Lower leg skin (tissue), 4 donors: ENCODE data around the gene GDPD4. TPM values are rescaled to one million over a fixed set of nuclear protein-coding genes. Genes with fewer than 3 reads are reported as not detected.

ENCODE experiments used
- DNase-seq, 2 donors: peaks; one replicate each; pipeline ENCODE4 v3.0.0-alpha.2; 2019; ENCODE audit warnings: low spot score in 2 of 2
- H3K4me3 ChIP-seq: fragments of 200-600 bp; sonication (generic); 2 replicates; pipeline ENCODE4 v1.5.1; 2017; ENCODE audit warnings: mild to moderate bottlenecking, low read depth; ENCODE audit not compliant: poor library complexity, severe bottlenecking
- POLR2A ChIP-seq, 2 donors: fragments of 450-650 bp; IDR thresholded peaks; one replicate each; pipeline ENCODE4 v1.6.1; 2016 to 2017; ENCODE audit warnings: antibody characterized with exemption in 2 of 2, mild to moderate bottlenecking in 1 of 2, moderate library complexity in 1 of 2
- WGBS, 2 donors: methylation state at CpG; one replicate each; pipeline ENCODE4 v1.1.5; 2018; 5-methylcytosine and 5-hydroxymethylcytosine counted together
- intact Hi-C: fragments of 100-400 bp; cut with DNase I; formaldehyde crosslinking; loops from one replicate; pipeline ENCODE4 v1.15.0; 2023; ENCODE audit warnings: low total_unique reads
- total RNA-seq, 4 donors: library from RNA; depleted of rRNA; stranded (reverse); fragments of >200 nt; gene quantifications; one replicate each; pipeline ENCODE4 v1.1.0, GENCODE V29; 2016
- TF ChIP-seq, protein P1 (sequence below), 3 donors: fragments of 450-650 bp; IDR thresholded peaks; one replicate each; pipeline ENCODE4 v1.5.1; 2016; ENCODE audit warnings: antibody characterized with exemption in 3 of 3, mild to moderate bottlenecking in 3 of 3, moderate library complexity in 2 of 3

GDPD4 gene, protein sequence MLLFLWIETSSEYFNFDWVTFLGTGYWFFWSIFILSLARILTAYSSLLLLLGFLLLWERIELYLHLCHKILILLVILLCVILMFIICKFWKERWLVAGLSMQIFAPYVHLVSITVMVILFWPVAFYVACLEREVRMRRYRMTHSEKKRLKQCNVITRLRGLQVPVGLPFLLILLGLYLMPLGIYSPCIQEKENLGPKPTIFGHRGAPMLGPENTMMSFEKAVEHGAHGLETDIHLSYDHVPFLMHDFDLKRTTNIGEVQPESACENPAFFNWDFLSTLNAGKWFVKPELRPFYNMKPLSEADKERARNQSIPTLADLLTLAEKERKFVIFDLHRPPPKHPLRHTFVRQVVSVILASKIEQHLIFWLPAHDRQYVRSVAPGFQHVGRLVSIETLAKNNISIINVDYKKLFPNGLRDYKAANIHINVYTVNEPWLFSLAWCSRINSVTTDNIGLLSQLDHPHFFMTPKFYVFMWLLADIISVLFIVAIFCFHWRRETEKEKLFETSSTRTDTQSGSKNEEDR
- total RNA-seq: not detected

DNA sequence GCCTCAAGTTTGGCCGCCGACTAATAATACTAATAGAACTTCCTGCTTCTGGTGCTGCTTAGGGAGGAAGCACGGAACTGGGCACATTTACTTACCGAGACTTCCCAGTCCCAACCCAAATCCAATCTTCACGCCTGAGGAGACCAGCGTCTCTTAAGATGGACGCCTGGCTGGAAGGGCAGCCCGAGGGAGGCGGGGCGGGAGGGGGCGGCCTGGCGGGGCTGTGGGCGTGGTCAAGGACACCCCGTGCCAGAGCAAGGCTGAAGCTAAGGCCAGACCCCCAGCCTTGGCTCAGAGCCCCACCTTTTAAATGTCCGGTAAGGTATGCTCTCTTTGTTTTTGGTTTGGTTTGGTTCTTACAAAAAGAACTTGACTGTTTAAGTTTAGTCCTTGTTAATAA lies at the start of gene GDPD4:
Gene GDPD4 (minus strand): TSS at position 177 of the 400 bp plus-strand sequence. CDS start 16,549 bp downstream, outside the sequence.
- TF ChIP-seq, protein P1, sequence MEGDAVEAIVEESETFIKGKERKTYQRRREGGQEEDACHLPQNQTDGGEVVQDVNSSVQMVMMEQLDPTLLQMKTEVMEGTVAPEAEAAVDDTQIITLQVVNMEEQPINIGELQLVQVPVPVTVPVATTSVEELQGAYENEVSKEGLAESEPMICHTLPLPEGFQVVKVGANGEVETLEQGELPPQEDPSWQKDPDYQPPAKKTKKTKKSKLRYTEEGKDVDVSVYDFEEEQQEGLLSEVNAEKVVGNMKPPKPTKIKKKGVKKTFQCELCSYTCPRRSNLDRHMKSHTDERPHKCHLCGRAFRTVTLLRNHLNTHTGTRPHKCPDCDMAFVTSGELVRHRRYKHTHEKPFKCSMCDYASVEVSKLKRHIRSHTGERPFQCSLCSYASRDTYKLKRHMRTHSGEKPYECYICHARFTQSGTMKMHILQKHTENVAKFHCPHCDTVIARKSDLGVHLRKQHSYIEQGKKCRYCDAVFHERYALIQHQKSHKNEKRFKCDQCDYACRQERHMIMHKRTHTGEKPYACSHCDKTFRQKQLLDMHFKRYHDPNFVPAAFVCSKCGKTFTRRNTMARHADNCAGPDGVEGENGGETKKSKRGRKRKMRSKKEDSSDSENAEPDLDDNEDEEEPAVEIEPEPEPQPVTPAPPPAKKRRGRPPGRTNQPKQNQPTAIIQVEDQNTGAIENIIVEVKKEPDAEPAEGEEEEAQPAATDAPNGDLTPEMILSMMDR (IDR thresholded peaks at IDR 0.05): no peak
- TF ChIP-seq POLR2A (IDR thresholded peaks at IDR 0.05): no peak
- intact Hi-C loops: no loop called here
- DNase-seq: no peak
- no peak within 1 kb of the TSS for H3K4me3 ChIP-seq
- whole genome bisulfite sequencing, 2 donors: 89 to 94% methylated on average over 15 of the region's 15 CpGs

DNA sequence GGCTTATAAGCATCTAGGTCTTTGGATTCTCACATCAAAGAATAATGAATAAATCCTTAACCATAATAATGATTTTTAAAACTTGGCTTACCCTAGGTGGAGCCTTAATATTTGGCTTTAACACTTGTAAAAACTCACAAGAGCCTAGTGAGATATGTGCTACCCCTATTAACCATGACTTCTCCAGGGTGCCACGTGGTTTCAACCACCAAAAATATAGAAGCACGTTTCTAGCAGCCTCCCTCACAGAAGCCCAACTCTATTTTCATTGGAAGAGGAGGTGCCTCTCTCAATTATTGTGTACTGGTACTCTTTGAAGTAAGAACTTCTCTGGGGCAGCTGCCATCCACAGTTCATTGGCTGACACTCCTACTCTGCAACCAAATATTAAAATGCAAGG lies 46.5 kb upstream of the GDPD4 start:
- TF ChIP-seq, protein P1 (IDR thresholded peaks at IDR 0.05): no peak
- TF ChIP-seq POLR2A (IDR thresholded peaks at IDR 0.05): no peak
- H3K4me3 ChIP-seq: no peak overlapping the region
- DNase-seq: no peak
- WGBS, 2 donors: 80 to 86% methylated on average over 2 of the region's 2 CpGs
- intact Hi-C loops: no loop called here

GRCh38 chr11:77346906-77347603 lies 45.6 kb upstream of the GDPD4 start:
- no peak for DNase-seq
- H3K4me3 ChIP-seq: no peak overlapping the region
- 92 to 94% methylated on average over 2 of the region's 2 CpGs for WGBS, 2 donors
- TF ChIP-seq, protein P1 (IDR thresholded peaks at IDR 0.05): no peak
- no peak for TF ChIP-seq POLR2A (IDR thresholded peaks at IDR 0.05)
- intact Hi-C loops: no loop called here

- intact Hi-C loops: no loop called here
- 76 to 84% methylated on average over 3 of the region's 3 CpGs for WGBS, 2 donors
- no peak for DNase-seq
- no peak overlapping the region for H3K4me3 ChIP-seq
- no peak for TF ChIP-seq POLR2A (IDR thresholded peaks at IDR 0.05)
- TF ChIP-seq, protein P1 (IDR thresholded peaks at IDR 0.05): no peak
These were observed 44.1 kb upstream of the GDPD4 start for GRCh38 chr11:77345621-77346020.

DNA sequence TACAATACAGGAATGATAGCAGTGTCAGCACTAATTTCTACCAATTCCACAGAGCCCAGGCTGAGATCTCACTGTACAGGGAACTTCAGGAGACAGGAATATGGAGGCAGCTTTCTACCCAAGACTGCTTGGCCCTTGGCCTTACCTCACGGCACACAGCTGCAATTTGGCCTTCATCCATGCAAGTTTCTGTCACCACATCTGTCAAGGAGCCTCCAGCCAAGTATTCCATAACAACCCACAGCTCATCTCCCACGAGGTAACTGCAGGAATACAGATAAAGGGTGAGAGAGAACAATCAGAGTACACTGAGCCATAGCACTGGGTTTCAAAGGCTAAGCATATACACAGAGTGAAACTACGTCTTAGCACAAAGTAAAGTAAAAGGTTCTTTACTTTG lies 39.0 kb upstream of the GDPD4 start:
- 46 to 52% methylated on average over 3 of the region's 3 CpGs for WGBS, 2 donors
- intact Hi-C loops: no loop called here
- no peak for DNase-seq
- TF ChIP-seq, protein P1 (IDR thresholded peaks at IDR 0.05): no peak
- no peak for TF ChIP-seq POLR2A (IDR thresholded peaks at IDR 0.05)
- H3K4me3 ChIP-seq: no peak overlapping the region
